IMR-90 (cell line): ENCODE results near the gene ASB6. TPM values are rescaled to one million over a fixed set of nuclear protein-coding genes. Genes with fewer than 3 reads are reported as not detected.

Experiments used
- BHLHE40 ChIP-seq: fragments of 150-350 bp; IDR thresholded peaks from 2 replicates; pipeline ENCODE4 v1.6.1; 2016; ENCODE audit warnings: mild to moderate bottlenecking, low read depth, low read length
- MAFK ChIP-seq: IDR thresholded peaks from 2 replicates; pipeline ENCODE4 v1.6.1; 2012; ENCODE audit warnings: low read depth, low read length, improper control_type of control experiment
- RAD21 ChIP-seq: IDR thresholded peaks from 2 replicates; pipeline ENCODE4 v1.6.1; 2012; ENCODE audit warnings: low read length, improper control_type of control experiment
- SMC3 ChIP-seq: fragments of 150-350 bp; IDR thresholded peaks from 2 replicates; pipeline ENCODE4 v1.6.1; 2016; ENCODE audit warnings: low read depth, mild to moderate bottlenecking, antibody characterized with exemption, low read length, moderate library complexity
- polyA plus RNA-seq, 3 experiments: library from polyadenylated mRNA; depleted of rRNA; stranded (reverse); fragments of >200 nt; gene quantifications; 2 replicates each; pipeline ENCODE4 v1.2.3, GENCODE V29; 2012; ENCODE audit warnings: low replicate concordance in 1 of 3
- total RNA-seq: library from RNA; depleted of rRNA; stranded (reverse); fragments of >200 nt; gene quantifications from 2 replicates; pipeline ENCODE4 v1.2.3, GENCODE V29; 2012
- TF ChIP-seq, protein P1 (sequence below): conservative IDR thresholded peaks from 2 replicates; pipeline ENCODE4 v1.5.1; 2012; ENCODE audit warnings: mild to moderate bottlenecking, low read depth, low read length, improper control_type of control experiment

Gene ASB6
- total and polyA plus RNA-seq, 2 of the 4 experiments (the other 2 are of a cell fraction) = 9.7 to 28.9 TPM

DNA sequence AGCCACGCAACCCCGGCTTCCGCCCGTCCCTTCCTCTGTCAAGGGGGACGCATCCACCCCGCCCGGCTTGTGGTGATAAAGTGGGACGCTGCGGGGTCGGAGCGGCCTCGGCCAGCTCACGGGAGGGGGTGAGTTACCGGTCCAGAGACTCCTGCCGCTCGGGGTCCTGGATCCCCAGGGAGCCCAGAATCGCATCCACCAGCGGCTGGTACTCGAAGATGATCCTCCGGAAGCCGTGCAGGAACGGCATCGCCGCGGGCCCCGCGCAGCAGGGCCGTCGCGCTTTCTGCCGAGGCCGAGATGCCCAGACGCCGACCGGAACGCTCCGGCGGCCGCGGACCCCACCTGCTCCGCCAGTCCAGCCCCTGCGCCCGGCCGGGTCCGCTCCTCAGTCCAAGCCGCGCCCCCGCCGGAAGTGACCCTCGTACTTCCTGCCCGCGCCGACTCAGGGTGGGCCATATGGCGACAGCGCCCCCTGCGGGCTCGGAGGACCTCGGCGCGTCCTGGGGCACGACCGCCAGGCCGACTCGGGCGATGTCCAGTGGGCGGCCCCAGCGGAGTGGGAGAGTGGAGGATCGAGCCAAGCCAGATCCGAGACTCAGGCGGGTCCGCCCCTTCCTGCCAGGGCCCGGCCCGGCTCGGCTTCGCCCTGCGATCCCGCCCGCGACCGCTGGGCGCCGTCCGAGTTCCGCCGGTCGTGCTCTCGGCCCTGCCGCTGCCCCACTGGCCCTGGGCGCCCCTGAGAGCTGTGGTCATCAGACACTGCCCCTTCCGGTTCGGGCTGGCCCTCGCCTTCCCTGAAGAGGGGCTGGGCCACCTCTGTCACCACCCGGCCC, at the start of gene ASB6 (continued):
- peak; percentile 93 for TF ChIP-seq SMC3
- TF ChIP-seq, protein P1, sequence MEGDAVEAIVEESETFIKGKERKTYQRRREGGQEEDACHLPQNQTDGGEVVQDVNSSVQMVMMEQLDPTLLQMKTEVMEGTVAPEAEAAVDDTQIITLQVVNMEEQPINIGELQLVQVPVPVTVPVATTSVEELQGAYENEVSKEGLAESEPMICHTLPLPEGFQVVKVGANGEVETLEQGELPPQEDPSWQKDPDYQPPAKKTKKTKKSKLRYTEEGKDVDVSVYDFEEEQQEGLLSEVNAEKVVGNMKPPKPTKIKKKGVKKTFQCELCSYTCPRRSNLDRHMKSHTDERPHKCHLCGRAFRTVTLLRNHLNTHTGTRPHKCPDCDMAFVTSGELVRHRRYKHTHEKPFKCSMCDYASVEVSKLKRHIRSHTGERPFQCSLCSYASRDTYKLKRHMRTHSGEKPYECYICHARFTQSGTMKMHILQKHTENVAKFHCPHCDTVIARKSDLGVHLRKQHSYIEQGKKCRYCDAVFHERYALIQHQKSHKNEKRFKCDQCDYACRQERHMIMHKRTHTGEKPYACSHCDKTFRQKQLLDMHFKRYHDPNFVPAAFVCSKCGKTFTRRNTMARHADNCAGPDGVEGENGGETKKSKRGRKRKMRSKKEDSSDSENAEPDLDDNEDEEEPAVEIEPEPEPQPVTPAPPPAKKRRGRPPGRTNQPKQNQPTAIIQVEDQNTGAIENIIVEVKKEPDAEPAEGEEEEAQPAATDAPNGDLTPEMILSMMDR = peak; percentile 98
- TF ChIP-seq MAFK = no peak
- TF ChIP-seq BHLHE40 = 0 out of 2 replicates have a peak, but pooled peaks have one; percentile 4
- TF ChIP-seq RAD21 = peak; percentile 96
